ENCODE measurements around the gene LIN7A. TPM values are rescaled to one million over a fixed set of nuclear protein-coding genes. Genes with fewer than 3 reads are reported as not detected.
A peak's percentile ranks its signal among the peaks of the same experiment; 100 is the strongest.

LIN7A gene
- total and polyA plus RNA-seq, 2 donors from 2014 or later, result 9.7 to 9.9 TPM

GRCh38 chr12:80823393-80823792, 114.3 kb downstream of the LIN7A start:
- Histone ChIP-seq H3K4me1 (ENCODE audit: control insufficient read depth in 2 of 3, insufficient read depth in 2 of 3, low read depth in 1 of 3, low read length in 3 of 3) (peaks cover 0 to 6% (median 0%) of the 10 kb centered on the region in 3 donors), H3K4me3 (ENCODE audit: low read length in 3 of 3) (no peak overlapping the region), H3K9ac (ENCODE audit: low read length in 3 of 3) (no peak overlapping the region), H3K27ac (ENCODE audit: low read depth in 2 of 2, low read length in 2 of 2) (no peak overlapping the region), H3K9me3 (ENCODE audit: control insufficient read depth in 2 of 3, insufficient read depth in 1 of 3, low read length in 3 of 3) (peaks cover 0 to 4% (median 0%) of the 10 kb centered on the region in 3 donors), H3K36me3 (ENCODE audit: control insufficient read depth in 2 of 3, insufficient read depth in 3 of 3, low read length in 3 of 3) (no peaks in the 10 kb centered on the region), H3K27me3 (ENCODE audit: control insufficient read depth, insufficient read depth, low read length) (no peaks in the 10 kb centered on the region)
- intact Hi-C loops (cut with DNase I), result no loop called here
- DNase-seq (peak in 1 of 5 donors; percentile 35), FAIRE-seq (no peak)
- TF ChIP-seq CTCF (IDR thresholded peaks at IDR 0.05; ENCODE audit: borderline replicate concordance, extremely low read depth, insufficient read depth), result no peak

GRCh38 chr12:80821513-80822000, 116.2 kb downstream of the LIN7A start:
- H3K9ac ChIP-seq (ENCODE audit: low read length in 3 of 3), result no peak overlapping the region
- peaks cover 0 to 4% (median 0%) of the 10 kb centered on the region in 3 donors for H3K9me3 ChIP-seq (ENCODE audit: control insufficient read depth in 2 of 3, insufficient read depth in 1 of 3, low read length in 3 of 3)
- no peaks in the 10 kb centered on the region for H3K27me3 ChIP-seq (ENCODE audit: control insufficient read depth, insufficient read depth, low read length)
- H3K4me1 ChIP-seq (ENCODE audit: control insufficient read depth in 2 of 3, insufficient read depth in 2 of 3, low read depth in 1 of 3, low read length in 3 of 3), result peaks cover 0 to 6% (median 0%) of the 10 kb centered on the region in 3 donors
- H3K4me3 ChIP-seq (ENCODE audit: low read length in 3 of 3), result no peak overlapping the region
- no peaks in the 10 kb centered on the region for H3K36me3 ChIP-seq (ENCODE audit: control insufficient read depth in 2 of 3, insufficient read depth in 3 of 3, low read length in 3 of 3)
- no peak overlapping the region for H3K27ac ChIP-seq (ENCODE audit: low read depth in 2 of 2, low read length in 2 of 2)
- DNase-seq (peak in 4 of 5 donors; percentile 16 to 41 (median 27)), FAIRE-seq (no peak)
- intact Hi-C loops (cut with DNase I), result no loop called here
- no peak for TF ChIP-seq CTCF (IDR thresholded peaks at IDR 0.05; ENCODE audit: borderline replicate concordance, extremely low read depth, insufficient read depth)

GRCh38 chr12:80818878-80819277, 118.9 kb downstream of the LIN7A start:
- Histone ChIP-seq H3K4me1 (ENCODE audit: control insufficient read depth in 2 of 3, insufficient read depth in 2 of 3, low read depth in 1 of 3, low read length in 3 of 3) (peaks cover 0 to 6% (median 0%) of the 10 kb centered on the region in 3 donors), H3K36me3 (ENCODE audit: control insufficient read depth in 2 of 3, insufficient read depth in 3 of 3, low read length in 3 of 3) (no peaks in the 10 kb centered on the region), H3K4me3 (ENCODE audit: low read length in 3 of 3) (no peak overlapping the region), H3K9me3 (ENCODE audit: control insufficient read depth in 2 of 3, insufficient read depth in 1 of 3, low read length in 3 of 3) (peaks cover 0 to 4% (median 0%) of the 10 kb centered on the region in 3 donors), H3K27ac (ENCODE audit: low read depth in 2 of 2, low read length in 2 of 2) (no peak overlapping the region), H3K9ac (ENCODE audit: low read length in 3 of 3) (no peak overlapping the region), H3K27me3 (ENCODE audit: control insufficient read depth, insufficient read depth, low read length) (no peaks in the 10 kb centered on the region)
- TF ChIP-seq CTCF (IDR thresholded peaks at IDR 0.05; ENCODE audit: borderline replicate concordance, extremely low read depth, insufficient read depth), result no peak
- no peak for FAIRE-seq
- DNase-seq, result no peak
- intact Hi-C loops (cut with DNase I), result no loop called here

GRCh38 chr12:80815351-80815750, 122.4 kb downstream of the LIN7A start:
- intact Hi-C loops (cut with DNase I), result no loop called here
- FAIRE-seq, result no peak
- H3K4me1 ChIP-seq (ENCODE audit: control insufficient read depth in 2 of 3, insufficient read depth in 2 of 3, low read depth in 1 of 3, low read length in 3 of 3), result no peaks in the 10 kb centered on the region
- H3K9ac ChIP-seq (ENCODE audit: low read length in 3 of 3), result no peak overlapping the region
- TF ChIP-seq CTCF (IDR thresholded peaks at IDR 0.05; ENCODE audit: borderline replicate concordance, extremely low read depth, insufficient read depth), result no peak
- H3K27me3 ChIP-seq (ENCODE audit: control insufficient read depth, insufficient read depth, low read length), result no peaks in the 10 kb centered on the region
- no peak overlapping the region for H3K27ac ChIP-seq (ENCODE audit: low read depth in 2 of 2, low read length in 2 of 2)
- no peak for DNase-seq
- H3K9me3 ChIP-seq (ENCODE audit: control insufficient read depth in 2 of 3, insufficient read depth in 1 of 3, low read length in 3 of 3), result no peaks in the 10 kb centered on the region
- H3K4me3 ChIP-seq (ENCODE audit: low read length in 3 of 3), result no peak overlapping the region
- peaks cover 0 to 3% (median 0%) of the 10 kb centered on the region in 3 donors for H3K36me3 ChIP-seq (ENCODE audit: control insufficient read depth in 2 of 3, insufficient read depth in 3 of 3, low read length in 3 of 3)
